ENCODE measurements around the gene IFIT1B.

- TF ChIP-seq CTCF (IDR thresholded peaks at IDR 0.05) (no peak), POLR2A (IDR thresholded peaks at IDR 0.05) (no peak)
Measured at GRCh38 chr10:89403043-89403442, 25.2 kb downstream of the IFIT1B start.

All from thyroid gland (tissue), 4 donors.